IMR-90 (cell line): ENCODE measurements around the gene CERS6.

ENCODE experiments used
- FOS ChIP-seq: fragments of 150-350 bp; IDR thresholded peaks from 2 replicates; pipeline ENCODE4 v1.6.1; 2016; ENCODE audit warnings: low read depth, low read length
- MXI1 ChIP-seq: IDR thresholded peaks from 2 replicates; pipeline ENCODE4 v1.6.1; 2012; ENCODE audit warnings: low read depth, mild to moderate bottlenecking, low read length, moderate library complexity, borderline replicate concordance
- POLR2A ChIP-seq: IDR thresholded peaks from 2 replicates; pipeline ENCODE4 v1.6.1; 2012; ENCODE audit warnings: mild to moderate bottlenecking, low read depth, low read length
- TF ChIP-seq, protein P1 (sequence below): conservative IDR thresholded peaks from 2 replicates; pipeline ENCODE4 v1.5.1; 2012; ENCODE audit warnings: mild to moderate bottlenecking, low read depth, low read length, improper control_type of control experiment

DNA sequence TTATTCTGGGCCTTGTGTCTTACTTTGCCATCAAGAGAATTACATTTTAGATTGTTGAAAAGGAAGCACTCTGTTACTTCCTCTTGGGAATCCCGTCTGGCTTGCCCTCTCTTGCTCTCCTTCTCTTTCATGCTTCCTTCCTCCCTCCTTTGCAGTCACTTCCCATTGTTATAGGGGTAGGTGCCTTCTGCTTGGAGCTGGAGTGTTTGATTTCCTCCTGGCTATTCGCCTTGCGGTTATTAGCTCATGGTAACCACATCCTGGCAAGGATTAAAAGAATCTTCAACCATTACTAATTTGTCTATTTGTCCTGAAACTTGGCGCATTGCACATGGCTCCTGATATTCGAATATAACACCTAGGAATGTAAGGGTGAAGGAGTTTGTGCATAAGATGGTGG, 115.0 kb downstream of the CERS6 start:
- TF ChIP-seq, protein P1, sequence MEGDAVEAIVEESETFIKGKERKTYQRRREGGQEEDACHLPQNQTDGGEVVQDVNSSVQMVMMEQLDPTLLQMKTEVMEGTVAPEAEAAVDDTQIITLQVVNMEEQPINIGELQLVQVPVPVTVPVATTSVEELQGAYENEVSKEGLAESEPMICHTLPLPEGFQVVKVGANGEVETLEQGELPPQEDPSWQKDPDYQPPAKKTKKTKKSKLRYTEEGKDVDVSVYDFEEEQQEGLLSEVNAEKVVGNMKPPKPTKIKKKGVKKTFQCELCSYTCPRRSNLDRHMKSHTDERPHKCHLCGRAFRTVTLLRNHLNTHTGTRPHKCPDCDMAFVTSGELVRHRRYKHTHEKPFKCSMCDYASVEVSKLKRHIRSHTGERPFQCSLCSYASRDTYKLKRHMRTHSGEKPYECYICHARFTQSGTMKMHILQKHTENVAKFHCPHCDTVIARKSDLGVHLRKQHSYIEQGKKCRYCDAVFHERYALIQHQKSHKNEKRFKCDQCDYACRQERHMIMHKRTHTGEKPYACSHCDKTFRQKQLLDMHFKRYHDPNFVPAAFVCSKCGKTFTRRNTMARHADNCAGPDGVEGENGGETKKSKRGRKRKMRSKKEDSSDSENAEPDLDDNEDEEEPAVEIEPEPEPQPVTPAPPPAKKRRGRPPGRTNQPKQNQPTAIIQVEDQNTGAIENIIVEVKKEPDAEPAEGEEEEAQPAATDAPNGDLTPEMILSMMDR: no peak
- TF ChIP-seq POLR2A (no peak), FOS (no peak), MXI1 (no peak)
